Nephron (organoid): ENCODE measurements around the gene OTC.

ENCODE experiments used
- H3K27ac Mint-ChIP-seq, 3 experiments: 2 replicates each; pipeline ENCODE4 v1.8.0; 2020; ENCODE audit warnings: mixed read lengths in 3 of 3, mild to moderate bottlenecking in 2 of 3, moderate library complexity in 1 of 3
- H3K27me3 Mint-ChIP-seq: 2 replicates; pipeline ENCODE4 v1.8.0; 2021; ENCODE audit warnings: low read depth, mild to moderate bottlenecking, moderate library complexity, mixed read lengths
- H3K36me3 Mint-ChIP-seq: 2 replicates; pipeline ENCODE4 v1.8.0; 2020; ENCODE audit warnings: low read depth, mixed read lengths
- H3K4me1 Mint-ChIP-seq: 2 replicates; pipeline ENCODE4 v1.8.0; 2020; ENCODE audit warnings: mixed read lengths
- H3K4me3 Mint-ChIP-seq, 3 experiments: 2 replicates each; pipeline ENCODE4 v1.8.0; 2020; ENCODE audit warnings: mild to moderate bottlenecking in 3 of 3, mixed read lengths in 3 of 3, moderate library complexity in 2 of 3
- H3K9me3 Mint-ChIP-seq: 2 replicates; pipeline ENCODE4 v1.8.0; 2020; ENCODE audit warnings: mixed read lengths
- CTCF ChIP-seq, 3 experiments: fragments of 200-600 bp; sonication (generic); IDR thresholded peaks; one replicate each; pipeline ENCODE4 v1.5.0; 2021; ENCODE audit warnings: antibody characterized with exemption in 3 of 3; ENCODE audit not compliant: unreplicated experiment in 3 of 3

Gene OTC

GRCh38 chrX:38357747-38358673 is 5.6 kb downstream of the OTC start:
- Mint-ChIP-seq H3K36me3 (no peaks in the 10 kb centered on the region), H3K27me3 (no peaks in the 10 kb centered on the region), H3K4me3 (no peak overlapping the region), H3K9me3 (no peaks in the 10 kb centered on the region), H3K4me1 (peaks cover 6% of the 10 kb centered on the region), H3K27ac (peak overlapping the region in 1 of 3 experiments; percentile 13)
- no peak for TF ChIP-seq CTCF (IDR thresholded peaks at IDR 0.05; ENCODE audit: unreplicated experiment in 3 of 3)

GRCh38 chrX:38363046-38363445 is 10.6 kb downstream of the OTC start:
- H3K4me1 Mint-ChIP-seq = no peaks in the 10 kb centered on the region
- H3K36me3 Mint-ChIP-seq = no peaks in the 10 kb centered on the region
- H3K9me3 Mint-ChIP-seq = no peaks in the 10 kb centered on the region
- H3K27me3 Mint-ChIP-seq = no peaks in the 10 kb centered on the region
- peak overlapping the region in 2 of 3 experiments; percentile 3 to 4 for H3K27ac Mint-ChIP-seq
- TF ChIP-seq CTCF (IDR thresholded peaks at IDR 0.05; ENCODE audit: unreplicated experiment in 3 of 3) = no peak
- no peak overlapping the region for H3K4me3 Mint-ChIP-seq

GRCh38 chrX:38365954-38366353 is 13.6 kb downstream of the OTC start:
- H3K4me3 Mint-ChIP-seq = no peak overlapping the region
- no peaks in the 10 kb centered on the region for H3K27me3 Mint-ChIP-seq
- no peak for TF ChIP-seq CTCF (IDR thresholded peaks at IDR 0.05; ENCODE audit: unreplicated experiment in 3 of 3)
- no peaks in the 10 kb centered on the region for H3K4me1 Mint-ChIP-seq
- H3K27ac Mint-ChIP-seq = no peak overlapping the region
- H3K9me3 Mint-ChIP-seq = no peaks in the 10 kb centered on the region
- no peaks in the 10 kb centered on the region for H3K36me3 Mint-ChIP-seq

- Mint-ChIP-seq H3K4me1 (no peaks in the 10 kb centered on the region), H3K27ac (no peak overlapping the region), H3K36me3 (no peaks in the 10 kb centered on the region), H3K4me3 (no peak overlapping the region), H3K9me3 (no peaks in the 10 kb centered on the region), H3K27me3 (no peaks in the 10 kb centered on the region)
- no peak for TF ChIP-seq CTCF (IDR thresholded peaks at IDR 0.05; ENCODE audit: unreplicated experiment in 3 of 3)
Measured at GRCh38 chrX:38368774-38369173, 16.4 kb downstream of the OTC start.

GRCh38 chrX:38371641-38372040 is 19.2 kb downstream of the OTC start:
- Mint-ChIP-seq H3K9me3 (no peaks in the 10 kb centered on the region), H3K27me3 (no peaks in the 10 kb centered on the region), H3K4me3 (no peak overlapping the region), H3K4me1 (no peaks in the 10 kb centered on the region), H3K36me3 (no peaks in the 10 kb centered on the region), H3K27ac (no peak overlapping the region)
- no peak for TF ChIP-seq CTCF (IDR thresholded peaks at IDR 0.05; ENCODE audit: unreplicated experiment in 3 of 3)

GRCh38 chrX:38374431-38374830 is 22.0 kb downstream of the OTC start:
- Mint-ChIP-seq H3K27me3 (no peaks in the 10 kb centered on the region), H3K4me1 (no peaks in the 10 kb centered on the region), H3K36me3 (no peaks in the 10 kb centered on the region), H3K27ac (no peak overlapping the region), H3K9me3 (peaks cover 11% of the 10 kb centered on the region), H3K4me3 (no peak overlapping the region)
- TF ChIP-seq CTCF (IDR thresholded peaks at IDR 0.05; ENCODE audit: unreplicated experiment in 3 of 3) = no peak
